NCI-H524 (cell line): Measurements from ENCODE around the gene CDX2.

Experiments
- DNase-seq, 2 experiments: peaks; one replicate each; lab custom pipeline; 2025; lab: John Stamatoyannopoulos, UW

Gene CDX2

DNA sequence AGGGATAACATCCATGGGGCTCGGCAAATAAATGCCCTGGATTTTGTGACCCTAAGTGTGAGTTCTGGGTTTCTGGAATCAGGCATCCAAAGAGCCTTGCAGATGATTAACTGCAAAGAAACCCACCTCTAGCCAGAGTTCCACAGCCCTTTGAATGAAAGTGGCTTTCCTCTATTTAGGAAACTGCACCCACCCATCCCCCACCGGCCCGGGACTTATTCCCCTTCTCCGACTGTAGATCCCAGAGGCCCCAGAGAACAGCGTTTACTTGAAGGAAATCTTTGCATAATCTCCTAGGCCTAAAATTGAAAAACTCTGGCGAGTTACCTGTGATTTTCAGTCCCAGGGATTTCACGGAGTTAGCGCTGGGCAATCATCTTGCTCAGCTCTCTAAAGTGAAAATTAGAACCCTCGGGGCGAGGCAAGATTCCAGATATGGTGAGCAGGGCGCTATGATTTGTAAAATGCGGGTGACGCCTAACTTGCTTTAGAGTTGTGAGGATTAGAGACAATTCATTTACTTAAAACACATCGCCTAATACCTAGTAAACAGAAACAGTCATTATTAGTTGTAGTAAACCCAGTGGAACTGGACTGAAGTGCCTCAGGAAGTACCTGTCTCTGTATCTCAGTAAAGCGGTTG, 10.0 kb upstream of the CDX2 start:
- DNase-seq = no peak

DNA sequence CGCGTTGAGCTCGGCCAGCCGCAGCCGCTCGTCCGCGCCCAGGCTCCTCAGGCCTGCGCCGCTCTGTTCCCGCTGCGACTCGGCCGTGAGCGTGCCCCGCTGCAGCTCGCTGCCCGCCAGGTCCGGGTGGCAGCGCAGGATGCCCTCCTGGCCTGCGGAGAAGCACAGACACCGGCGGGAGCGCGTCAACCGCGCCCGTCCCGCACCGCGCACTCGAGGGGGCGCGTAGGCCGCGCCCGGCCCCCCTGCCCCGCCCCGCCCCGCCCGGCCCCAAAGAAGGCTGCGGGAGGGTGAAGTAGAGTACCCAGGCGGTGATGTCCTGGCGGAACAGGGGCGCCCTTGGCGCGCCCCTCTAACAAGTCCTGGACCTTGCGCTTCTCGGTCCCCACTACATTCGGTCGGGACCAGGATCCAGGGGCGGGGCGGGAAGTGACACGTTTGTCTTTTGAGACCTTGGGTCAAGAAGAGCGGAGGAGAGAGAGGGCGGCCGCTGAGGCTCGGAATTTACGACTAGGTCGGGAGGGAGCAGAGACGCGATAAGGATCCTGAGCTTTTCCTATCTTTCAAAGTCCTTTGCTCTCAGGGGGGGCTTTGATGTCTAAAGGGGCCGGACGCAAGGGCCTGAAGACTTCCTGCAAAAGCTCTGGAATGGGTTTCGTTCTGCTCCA, 9.3 kb upstream of the CDX2 start:
- DNase-seq = no peak

DNA sequence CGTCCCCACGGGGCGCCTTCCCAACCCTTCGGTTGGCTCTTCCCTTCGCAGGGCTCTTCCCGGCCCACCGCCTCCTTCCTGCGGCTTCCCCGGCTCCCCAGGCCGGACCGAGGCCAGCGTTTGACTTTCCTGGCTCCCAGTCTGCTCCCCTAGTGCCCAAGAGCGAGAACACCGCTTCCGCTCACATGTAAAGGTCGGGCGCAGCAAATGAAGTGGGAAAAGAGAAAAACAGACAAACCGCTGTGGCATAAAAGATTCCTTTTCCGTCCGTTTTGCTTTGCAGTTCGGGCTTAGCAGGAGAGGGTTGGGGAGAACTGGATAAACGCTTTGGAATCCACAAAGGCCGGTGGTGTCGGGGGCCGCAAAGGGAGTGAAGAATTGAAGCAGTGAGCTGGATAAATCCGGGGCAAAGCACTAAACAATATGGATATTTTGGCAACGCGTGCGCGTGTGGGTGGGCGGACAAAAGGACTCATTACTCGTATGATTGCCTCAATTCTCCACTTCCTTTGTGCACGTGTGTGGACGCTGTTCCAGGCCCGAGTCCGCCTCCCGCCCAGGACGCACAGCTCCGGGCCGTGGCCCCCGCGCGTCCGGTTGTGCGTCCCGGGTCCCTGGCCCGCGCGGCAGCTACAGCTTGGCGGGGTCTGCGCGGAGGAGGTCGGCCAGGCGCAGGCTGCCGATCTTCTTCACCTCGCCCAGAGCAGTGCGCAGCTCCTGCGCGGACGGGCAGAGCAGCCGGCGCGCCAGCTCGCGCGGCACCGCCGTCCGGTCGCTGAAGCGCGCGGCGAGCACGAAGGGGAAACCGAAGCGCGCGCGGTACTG, 8.6 kb upstream of the CDX2 start:
- DNase-seq = peak in 1 of 2 experiments; percentile 42

DNA sequence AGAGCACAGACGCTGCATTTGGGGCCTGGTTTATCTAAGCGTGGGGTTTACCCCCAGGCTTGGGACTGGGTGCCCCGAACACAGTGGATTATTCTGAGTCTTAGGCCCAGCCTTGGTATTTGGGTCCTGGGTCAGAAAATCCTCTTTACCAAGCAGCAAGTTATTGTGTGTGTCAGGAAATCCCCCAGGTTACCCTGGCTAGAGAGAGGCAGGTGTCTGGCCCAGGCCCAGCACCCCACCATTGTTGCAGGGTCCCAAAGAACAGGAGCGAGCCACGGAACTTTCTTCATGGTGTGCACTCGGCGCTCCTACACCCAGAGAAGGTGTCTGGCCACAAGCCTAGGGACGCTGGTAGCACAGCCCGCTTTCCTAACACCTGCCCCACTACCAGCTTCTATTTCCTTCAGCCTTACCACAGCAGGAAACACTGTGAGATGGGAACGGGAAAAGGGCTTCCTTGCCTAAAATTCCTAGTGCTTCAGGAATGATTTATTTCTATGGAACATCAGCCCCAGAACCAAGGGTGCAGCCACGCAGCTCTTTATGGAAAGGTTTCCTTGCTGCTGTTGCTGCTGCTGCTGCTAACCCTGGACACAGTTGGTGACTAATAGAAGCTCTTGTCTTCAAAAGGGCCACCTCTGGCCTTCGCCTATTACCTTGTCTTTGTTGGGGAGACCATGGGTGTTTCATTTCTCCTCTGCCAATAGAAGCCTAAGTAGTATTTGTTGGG, 7.4 kb upstream of the CDX2 start:
- no peak for DNase-seq

DNA sequence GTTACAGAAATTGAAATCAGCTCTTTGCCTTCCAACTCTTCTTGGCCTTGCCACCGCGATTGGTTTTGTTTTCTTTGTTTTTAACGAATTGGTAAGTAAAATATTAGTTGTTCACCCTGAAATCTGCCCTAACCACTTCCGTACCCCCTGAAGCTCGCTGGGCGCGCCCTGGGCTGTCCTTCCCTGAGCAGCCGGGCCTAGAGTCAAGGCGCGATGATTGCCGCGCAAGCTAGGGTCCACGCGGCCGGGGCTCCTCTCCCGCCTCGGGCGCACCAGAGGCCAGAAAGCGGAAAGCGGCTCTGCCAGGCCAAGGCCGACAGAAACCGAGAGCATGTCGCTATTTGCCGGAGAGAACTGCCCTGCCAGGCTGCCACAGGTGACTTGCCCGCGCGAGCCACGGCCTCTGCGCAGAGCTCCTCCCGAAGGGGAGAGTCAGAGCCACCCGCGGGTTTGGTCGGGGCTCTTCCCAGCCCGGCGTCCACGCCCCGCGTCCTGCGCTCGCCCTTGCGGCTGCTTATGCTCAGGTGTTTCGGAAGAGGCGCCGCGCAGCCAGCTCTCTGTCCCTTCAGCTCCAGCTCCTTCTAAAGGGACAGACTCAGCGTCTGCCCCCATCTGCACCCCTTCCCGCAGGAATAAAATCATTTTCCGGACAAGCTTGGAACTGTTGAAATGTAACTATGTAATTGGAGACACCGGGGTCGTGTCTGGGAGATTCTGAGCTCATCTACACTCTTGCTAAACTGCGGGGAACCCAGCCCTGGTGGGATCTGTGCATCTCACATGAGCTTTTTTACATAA, 6.6 kb upstream of the CDX2 start:
- DNase-seq = no peak

DNA sequence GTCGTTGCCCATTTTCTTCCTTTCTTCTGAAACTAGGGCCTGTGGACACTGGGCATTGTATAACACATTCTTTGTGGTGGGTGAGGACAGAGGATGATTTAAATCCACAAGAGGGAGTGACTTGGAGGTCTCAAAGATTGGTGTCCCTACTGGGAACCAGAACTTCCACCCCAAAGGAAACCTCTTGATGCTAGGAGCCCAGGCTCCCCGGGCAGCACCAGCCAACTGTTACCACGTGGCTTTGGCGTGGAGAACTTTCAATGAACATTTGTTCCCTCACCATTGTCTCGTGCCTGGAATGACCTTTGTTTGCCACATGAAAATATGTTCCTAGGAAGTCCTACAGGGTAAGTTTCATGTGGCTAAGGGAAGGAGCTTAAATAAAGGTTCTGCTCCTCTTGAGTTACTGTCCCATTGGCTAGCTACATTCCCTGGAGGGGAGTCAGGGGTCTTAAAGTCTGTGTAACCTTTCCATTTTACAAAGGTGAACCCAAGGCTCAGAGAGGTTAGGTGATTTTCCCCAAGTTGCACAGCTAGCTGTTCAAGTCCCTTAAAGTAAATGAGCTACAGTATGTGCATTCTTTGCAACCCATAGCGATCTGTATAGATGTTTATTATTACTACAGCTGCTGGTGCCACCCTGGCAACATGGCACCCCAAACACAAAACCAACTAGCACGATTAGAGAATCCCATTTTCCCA, 5.0 kb upstream of the CDX2 start:
- no peak for DNase-seq

DNA sequence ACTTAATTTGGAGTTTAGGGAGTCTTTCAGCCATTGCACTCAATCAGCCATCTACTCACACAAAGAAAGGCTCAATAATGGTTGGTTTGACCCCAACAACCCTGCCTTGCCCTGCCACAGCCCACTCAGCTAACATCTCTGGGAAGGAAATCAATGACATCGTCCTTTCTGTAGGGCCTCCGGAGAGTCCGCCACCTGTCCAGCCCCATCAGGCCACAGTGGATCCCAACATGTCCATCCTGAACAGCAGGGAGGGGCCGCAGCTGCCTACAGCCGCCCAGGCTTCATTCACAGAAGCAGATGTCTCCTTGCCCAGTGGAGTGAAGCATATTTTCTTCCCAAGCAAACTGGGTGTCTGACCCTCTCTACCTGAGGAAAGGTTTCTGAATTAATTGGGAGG, 4.2 kb upstream of the CDX2 start:
- DNase-seq = no peak

DNA sequence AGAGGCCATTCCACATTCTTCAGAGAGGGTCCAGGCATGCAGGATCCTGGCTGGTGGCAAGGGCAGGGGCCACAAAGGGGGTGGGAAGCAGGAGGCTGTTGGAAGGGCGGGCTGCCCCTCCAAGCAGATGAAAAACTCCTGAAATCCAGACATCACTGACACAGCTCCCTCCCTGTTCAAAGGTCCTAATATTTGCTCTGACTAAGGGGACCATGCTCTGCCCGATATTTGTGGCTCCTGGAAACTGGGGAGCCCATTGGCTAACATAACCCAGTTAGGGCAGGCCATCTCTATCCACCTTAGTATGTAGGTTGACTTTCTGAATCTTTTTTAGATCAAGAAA, 3.3 kb upstream of the CDX2 start:
- no peak for DNase-seq

DNA sequence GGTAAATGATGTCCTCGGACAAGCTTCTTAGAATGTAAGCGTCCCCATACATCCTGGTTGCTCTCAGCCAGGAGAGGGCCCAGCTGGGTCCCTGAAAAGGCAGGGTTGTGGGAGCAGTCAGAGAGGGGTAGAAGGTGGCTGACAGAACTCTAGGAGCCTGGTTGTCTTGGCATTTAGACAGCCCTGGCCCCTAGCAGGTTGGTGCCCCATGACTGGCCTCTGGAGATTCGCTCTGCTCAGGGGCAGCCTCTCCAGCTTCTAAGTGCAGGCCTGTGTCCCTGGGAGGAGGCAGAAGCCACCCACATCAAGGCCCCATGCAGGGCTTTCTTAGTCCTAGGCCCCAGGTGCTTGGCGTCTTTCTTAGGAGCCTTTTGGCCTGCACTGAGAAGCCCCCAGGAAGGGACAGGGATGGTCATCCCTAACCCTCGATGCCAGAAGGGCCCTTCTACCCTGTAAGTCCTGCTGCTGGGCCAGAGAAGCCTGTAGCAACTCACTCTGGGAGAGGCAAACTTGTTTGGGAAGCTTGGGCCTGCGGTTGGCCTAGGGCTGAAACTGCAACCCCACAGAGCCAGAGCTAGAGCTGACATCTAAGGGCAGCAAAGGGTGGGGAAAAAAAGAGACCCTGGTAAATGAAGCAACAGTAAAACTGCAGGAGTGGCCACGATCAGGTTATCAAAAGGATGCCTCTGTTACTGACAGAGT, 2.8 kb upstream of the CDX2 start:
- no peak for DNase-seq

DNA sequence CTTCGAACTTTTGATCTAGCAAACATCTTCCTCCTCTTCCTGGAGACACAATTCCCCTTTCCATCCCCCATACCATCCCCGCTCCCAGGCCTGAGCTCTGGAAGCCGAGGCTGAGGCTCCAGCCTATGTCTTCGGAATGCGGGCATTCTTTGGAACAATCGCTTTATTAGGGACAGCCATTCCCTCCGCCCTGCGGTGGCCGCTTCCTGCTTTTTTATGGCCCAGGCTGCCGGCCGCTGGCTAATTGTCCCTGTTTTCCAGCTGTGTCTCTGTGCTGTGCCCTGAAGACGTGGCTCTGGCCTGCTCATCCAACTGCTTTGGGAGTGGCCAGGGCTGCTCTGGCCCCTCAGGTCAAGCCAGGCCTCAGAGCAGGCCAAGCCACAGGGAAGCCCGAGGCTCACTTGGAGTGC, 2.1 kb upstream of the CDX2 start:
- DNase-seq = no peak

DNA sequence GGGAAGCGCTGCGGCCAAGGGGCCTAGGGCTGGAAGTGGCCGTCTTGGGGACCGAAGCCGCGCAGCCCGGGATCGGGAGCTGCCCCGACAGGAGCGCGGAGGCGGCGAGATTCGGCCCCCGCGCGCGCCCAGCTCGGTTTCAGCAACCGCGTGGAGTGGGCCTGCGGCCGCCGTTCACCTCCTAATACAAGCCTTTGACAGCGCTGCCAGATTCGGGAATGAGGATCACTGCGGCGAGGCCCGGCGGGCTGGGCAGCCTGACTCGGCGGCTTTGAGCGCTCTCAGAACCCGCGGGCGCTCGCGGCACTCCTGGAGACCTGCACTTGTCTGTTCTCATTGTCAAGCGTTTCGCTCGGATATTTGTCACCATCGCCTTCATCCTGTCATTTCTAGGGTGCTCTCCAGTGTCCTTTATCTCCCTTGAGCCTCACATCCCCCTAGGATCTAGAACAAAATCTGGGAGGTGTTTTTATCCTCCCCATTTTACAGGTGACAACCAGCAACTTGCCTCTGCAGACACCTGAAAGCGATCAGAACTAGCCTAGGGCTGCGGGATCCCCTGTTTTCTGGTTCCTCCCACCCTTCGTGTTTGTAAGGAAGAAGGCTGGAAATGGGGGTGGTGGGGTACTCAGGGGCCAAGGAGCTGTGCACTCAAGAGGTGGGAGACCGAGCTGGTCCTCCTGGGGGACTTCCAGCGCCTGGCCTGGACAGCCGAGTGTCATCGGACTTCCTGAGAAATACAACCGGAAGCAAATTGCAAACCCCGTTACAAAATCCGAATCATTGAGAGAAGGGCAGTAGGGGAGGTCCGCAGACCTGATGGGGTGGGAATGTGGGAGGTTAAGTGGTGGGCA, 1.5 kb upstream of the CDX2 start:
- DNase-seq = no peak

DNA sequence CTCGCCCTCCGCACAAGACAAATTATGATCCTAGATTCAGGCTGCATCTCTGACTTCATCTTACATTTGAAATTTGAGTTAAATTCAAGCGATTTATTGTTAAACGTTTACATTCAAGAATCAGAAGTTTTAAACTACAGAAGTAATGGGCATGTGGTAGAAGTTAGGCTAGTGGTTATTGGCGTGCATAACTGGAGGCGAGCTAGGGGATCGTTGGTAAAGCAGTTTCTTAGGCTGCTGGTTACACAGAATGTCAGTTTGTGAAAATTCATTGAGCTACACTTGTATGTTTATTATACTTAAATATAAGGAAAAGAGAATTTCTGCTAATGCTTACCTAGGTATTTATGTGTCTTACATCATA, 733 bp upstream of the CDX2 start:
- no peak for DNase-seq

DNA sequence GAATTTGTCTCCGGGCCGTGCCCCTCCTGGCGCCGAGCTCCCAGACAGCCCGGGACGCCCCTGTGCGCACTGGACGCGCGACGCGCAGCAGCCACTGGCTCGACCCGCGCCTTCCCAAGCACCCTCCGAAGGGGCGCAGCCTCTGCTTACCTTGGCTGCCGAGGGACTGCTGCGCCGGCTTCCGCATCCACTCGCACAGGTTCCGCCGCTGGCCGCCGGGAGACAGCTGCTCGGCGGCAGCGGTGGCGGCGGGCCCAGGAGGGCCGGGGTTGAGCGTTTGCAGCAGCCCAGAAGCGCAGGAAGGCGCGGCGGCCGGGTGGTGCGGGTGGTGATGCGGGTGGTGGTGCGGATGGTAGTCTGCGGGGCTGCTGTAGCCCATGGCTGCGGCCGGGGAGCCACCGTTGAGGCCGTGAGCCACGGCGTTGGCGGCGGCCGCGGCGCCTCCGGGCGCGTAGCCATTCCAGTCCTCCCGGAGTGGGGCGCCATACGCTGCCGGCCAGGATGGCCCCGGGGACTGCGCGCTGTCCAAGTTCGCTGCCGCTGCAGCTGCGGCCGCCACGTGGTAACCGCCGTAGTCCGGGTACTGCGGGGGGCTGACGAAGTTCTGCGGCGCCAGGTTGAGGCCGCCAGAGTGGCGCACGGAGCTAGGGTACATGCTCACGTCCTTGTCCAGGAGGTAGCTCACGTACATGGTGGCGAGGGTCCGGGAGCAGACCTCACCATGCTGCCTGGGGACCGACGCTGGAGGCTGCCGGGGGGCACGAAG, 616 bp downstream of the CDX2 start:
- peak in 1 of 2 experiments; percentile 51 for DNase-seq

DNA sequence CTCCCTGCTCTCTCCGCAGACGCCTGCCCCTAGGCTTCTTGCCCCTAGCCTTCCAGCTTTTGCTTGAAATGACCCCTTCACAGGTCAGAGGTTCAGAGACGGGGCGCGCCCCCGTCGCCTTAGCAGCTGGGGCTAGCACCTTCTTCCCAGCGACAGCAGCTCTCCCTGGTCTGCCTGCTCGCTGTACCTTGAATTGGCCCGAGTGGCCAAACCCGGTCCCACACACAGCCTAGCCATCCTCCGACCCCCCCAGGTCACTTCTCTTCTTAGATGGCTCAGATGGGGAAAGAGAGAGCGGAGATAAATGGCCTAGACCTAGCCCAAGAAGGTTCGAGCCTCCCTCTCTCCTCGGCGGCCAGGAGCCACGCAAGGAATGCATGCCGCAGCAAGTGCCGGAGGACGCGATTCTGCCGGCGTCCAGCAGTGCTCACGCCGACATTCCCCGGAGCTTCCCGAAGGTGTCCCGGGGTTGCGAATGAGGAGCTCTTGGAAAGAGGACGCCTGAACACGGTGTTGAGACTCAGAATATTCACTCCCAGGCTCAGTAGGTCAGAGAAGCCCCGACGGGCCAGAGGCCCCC, 1.3 kb downstream of the CDX2 start:
- DNase-seq = peak in 1 of 2 experiments; percentile 46

DNA sequence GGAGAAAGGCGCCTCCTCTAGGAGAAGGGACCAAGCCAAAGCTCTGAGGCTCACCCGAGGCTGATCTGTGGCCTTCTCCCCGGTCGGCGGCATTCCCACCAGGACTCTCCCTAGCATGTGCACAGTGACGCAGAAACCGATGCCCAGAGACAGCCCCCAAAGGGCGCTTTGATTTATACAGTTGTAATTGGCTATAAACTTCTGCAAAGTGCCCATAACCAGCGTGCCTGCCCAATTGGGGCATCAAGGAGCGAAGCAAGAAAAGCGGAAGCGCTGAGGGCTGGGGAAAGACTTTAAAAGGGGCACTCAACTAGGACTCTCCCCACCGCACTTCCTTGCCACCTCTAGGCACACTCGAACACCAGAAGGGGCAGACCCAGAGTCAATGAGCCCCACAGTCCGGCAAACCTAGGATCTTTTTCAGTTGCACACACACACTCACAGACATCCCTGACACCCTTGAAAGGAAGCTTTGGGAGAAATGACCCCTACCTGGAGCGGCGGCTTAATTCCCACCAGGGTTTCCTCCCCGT, 1.8 kb downstream of the CDX2 start:
- no peak for DNase-seq

DNA sequence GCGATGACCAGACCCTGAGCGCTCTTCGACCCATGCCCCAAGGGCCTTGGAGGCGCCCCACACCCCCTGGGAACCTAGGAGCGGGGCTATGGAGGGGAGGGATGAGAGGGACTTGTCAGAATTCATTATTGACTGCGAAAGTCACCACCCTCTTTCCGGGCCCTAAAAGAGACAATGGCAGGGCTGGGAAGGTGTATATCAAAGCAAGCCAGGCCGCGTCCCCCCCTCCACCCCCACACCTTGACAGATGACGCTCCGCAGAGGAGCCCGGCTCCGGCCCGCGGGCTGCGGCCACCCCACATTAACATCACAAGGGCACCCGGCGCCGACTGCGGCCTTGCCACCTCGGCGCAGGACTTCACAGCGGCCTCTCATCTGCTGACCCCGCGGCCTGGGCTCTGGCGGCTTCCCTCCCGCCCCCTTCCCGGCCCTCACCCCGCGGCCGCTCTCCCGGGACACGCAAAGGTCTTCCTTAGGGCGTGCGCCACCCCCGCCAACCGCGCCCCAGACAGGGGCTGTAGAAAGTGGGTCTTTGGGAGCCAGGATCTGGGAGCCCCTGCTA, 2.4 kb downstream of the CDX2 start:
- no peak for DNase-seq

DNA sequence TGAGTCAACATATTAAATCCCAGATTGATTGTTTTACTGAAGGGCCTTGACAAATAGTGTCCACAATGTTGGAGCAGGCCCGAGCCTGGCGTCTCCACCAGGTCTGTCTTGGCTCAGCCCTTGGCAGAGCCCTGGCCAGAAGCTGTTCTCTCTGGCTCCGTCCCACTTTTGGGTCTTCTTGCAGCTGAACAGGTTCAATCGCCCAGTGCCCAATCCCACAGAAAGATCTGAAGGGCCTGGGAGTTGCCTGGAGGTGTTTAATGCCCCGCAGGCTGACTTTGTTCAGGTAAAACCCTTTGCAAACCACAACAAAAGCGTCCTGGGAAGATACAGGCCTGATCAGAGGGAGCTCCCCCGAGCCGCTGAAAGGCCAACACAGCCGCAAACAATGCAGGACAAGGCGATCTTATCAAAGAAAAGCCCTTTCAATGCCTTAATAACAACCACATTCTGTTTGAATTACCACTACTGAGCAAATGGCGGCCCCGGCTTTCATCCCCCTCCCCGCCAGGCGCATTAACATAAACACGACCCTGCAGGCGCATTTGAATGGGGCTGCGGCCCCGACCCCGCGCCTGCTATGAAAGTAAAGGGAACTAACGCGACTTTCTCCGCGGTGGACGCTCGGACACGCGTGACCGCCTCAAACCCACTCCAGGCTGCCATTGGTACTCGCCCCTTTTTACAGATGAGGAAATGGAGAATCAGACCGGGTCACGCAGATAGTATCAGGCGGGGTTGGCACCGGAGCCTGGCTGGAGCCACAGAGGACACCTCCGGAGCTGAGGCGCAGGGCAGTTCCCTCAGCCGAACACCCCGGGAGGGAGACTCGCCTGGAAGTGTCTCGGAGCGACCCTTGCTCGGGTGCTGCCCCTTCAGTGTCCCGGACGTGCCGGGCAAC, 3.1 kb downstream of the CDX2 start:
- no peak for DNase-seq
